ENCODE data around the gene KIF2A.

The KIF2A gene

GRCh38 chr5:62331921-62332320, 25.9 kb downstream of the KIF2A start:
- DNase-seq = no peak

GRCh38 chr5:62333250-62333794, 27.3 kb downstream of the KIF2A start:
- no peak for DNase-seq

DNA sequence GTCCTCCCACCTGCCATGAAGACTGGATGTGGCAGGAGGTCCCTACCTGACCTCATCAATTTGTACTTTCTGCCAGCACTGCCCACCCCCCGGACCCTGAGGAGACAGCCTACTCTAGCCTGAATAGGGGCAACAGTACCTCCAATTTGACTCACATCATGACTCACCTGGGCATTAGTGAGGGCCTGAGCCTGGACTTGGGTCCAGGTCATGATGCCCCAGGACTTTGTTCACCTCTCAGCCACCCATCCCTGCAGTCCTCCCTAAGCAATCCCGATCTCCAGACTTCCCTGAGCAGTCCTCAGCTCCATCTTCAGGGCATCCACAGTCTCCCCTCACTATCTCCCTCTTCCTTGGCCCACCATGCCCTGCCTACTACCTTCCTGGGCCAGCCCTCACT, 28.1 kb downstream of the KIF2A start:
- DNase-seq = no peak

DNA sequence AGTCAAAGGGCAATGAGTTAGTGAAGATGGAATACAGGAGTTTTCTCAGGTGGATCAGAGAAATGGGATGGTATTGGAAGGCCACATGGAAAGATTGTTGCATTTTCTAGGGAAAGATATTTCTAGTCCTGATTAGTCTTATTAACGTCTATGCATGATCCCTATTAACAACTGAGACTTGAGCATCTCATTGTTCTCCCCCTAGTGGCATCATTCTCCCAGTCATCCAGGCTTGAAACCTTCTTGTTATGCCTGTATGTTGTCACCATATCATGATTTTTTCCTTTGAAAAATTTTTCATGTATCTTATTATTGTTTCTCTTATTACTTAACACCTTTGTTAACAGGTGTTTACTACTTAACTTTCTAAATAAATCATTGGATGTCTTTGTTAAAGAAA, 34.4 kb downstream of the KIF2A start:
- no peak for DNase-seq

GRCh38 chr5:62340979-62341378, 35.0 kb downstream of the KIF2A start:
- DNase-seq = no peak

- no peak for DNase-seq
Observed at GRCh38 chr5:62341783-62342475, 35.9 kb downstream of the KIF2A start.

- DNase-seq = no peak
Observed at GRCh38 chr5:62342476-62342837, 36.5 kb downstream of the KIF2A start.

- DNase-seq = no peak
Observed at GRCh38 chr5:62343428-62343827, 37.4 kb downstream of the KIF2A start.

- DNase-seq = no peak
Observed at GRCh38 chr5:62346748-62347147, 40.7 kb downstream of the KIF2A start.

DNA sequence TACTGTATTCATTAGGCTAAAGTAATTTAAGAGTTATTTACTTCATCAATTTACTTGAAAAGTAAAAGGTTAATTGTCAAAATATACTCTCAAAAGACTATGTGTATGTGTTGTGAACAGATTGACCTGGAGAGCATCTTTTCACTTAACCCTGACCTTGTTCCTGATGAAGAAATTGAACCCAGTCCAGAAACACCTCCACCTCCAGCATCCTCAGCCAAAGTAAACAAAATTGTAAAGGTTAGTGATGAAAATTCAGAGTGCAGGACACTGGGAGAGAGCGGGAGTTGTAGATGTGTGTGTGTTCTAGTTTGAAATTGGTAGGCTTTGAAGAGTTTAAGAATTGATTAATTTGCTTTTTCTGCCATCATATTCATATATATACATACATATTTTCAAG, 41.9 kb downstream of the KIF2A start:
- DNase-seq = no peak

GRCh38 chr5:62348723-62349481, 42.9 kb downstream of the KIF2A start:
- no peak for DNase-seq

DNA sequence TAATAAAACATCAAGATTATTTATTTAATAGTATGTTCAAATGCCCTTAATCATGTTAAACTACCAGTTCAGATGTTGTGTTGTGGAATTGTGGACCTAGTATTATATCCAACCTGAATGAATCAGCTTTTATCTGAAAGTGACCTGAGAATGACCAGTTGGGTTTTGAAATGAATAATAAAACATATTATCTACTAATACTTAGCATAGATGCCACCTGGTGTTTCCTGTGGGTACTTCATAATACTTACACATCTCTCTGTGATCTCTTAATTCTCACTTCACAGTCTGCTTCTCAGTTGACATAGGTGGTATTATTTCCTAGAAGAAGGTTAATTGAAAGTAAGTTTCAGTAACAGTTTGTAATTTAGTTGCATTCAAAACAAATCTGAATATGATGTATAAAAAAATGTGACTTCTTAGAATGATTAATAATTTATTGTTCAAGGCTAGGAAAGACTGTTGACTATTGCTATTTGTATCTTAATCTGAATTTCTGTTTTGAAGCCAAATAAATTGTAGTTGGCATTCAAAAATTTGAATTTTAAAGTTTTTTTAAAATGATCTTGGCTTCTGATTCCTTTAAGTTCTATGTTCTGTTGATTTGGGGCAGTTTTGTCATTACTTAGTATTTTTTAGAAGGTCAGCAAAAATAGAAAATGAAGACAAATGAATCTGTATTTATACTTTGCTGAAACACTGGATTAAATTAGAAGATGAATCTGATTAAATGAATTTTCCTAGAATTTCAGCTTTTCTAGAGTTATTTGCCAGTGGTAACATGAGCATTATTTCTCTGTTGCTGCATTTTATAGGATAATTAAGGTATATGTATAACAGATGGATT, 48.2 kb downstream of the KIF2A start:
- peak; percentile 9 for DNase-seq

- no peak for DNase-seq
Observed at GRCh38 chr5:62362701-62363100, 56.7 kb downstream of the KIF2A start.

DNA sequence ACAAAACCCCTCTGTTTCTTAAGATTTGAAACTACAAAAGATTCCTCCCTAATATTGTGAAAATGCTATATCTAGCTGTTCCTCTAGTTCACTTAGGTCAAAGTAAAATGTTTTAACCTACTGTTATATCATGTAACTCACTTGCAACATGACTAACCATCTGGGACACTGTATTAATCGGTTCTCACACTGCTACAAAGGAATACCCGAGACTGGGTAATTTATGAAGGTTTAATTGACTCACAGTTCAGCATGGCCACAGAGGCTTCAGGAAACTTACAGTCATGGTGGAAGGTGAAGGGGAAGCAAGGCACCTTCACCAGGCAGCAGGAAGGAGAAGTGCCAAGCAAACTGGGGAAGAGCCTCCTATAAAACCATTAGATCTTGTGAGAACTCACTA, 63.0 kb downstream of the KIF2A start:
- no peak for DNase-seq

DNA sequence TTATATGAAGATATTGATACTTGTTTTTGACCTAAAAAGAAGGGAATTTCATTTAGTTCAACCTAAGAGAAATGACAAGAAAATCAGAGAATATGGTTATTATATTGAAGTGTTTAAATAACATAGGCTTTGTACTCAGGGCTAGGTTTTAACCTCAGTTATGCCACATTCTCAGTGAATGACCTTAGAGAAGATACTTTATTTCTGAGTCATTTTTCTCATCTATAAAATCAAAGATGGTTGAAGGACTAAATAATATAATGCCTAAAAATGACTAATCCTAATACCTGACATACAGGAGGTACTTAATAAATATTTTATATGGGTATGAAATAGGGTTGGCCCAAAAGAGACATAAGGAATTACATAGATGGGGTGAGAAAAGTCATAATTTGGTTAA, 65.4 kb downstream of the KIF2A start:
- DNase-seq = no peak

DNA sequence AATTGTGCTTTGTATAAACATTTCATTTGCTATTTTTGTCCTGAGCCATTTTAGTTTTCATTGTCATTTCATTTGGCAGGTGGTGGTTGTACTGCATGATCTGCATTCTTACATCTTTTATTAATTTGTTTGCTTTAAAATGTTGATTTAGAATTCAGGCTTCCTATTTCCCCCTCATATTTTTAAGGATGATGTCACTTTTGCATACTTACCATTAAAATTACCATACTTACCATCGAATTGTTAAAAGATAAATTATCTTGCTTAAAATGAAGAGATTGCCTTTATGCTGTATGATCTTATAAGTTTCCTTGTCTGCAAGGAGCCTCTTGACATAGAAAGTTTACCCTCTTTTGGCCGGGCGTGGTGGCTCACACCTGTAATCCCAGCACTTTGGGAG, 66.6 kb downstream of the KIF2A start:
- DNase-seq = no peak

DNA sequence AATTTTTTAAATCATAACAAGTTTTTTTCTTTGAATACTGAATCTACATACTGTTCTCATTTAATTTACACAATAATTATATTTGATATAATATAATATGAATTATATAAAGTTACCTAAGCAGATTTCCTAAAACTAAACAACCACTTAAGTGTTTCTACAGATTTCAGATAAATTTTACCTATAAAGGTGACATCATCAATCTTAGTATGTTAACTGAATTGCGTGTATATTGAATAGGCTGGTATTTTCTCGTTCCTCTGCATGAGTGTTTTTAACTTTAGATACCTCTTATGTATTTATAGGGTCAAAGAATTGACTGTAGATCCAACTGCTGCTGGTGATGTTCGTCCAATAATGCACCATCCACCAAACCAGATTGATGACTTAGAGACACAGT, 67.4 kb downstream of the KIF2A start:
- DNase-seq = no peak

- DNase-seq = no peak
Observed at GRCh38 chr5:62374090-62374489, 68.1 kb downstream of the KIF2A start.

DNA sequence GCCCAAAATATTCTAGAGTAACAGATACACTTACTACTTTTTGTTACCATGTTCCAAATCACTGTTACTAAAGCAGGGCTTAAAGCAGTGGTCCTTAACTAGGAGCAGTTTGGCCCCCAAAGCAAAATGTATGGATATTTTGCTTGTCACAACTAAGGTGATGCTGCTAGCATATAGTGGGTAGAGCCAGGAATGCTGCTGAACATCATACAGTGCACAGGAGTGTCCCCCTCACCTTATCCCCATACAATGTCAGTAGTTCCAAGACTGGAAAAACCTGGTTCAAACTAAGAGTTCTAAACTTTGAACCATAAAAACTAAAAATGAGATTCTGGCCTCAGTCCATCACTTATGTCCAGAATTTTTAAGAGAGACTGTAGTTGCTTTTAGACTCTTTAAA, 69.6 kb downstream of the KIF2A start:
- no peak for DNase-seq

GRCh38 chr5:62376064-62376463, 70.1 kb downstream of the KIF2A start:
- no peak for DNase-seq

GRCh38 chr5:62385131-62385530, 79.1 kb downstream of the KIF2A start:
- no peak for DNase-seq

DNA sequence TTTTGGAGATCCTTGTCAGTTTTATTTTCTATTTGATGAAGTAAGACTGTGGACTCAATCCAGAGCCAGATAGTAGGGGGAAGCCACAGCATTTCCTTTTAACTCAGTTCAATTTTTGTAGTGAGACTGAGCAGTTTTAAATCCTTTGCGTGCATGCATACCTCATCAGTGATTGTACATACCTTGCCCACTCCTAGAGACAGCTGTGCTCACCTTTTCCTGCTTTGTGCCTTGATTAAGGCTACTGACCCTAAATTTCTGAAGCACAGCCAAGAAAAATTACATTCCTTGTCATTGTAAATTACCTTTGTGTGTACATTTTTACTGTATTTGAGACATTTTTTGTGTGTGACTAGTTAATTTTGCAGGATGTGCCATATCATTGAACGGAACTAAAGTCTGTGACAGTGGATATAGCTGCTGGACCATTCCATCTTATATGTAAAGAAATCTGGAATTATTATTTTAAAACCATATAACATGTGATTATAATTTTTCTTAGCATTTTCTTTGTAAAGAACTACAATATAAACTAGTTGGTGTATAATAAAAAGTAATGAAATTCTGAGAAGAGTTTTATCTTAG, 79.9 kb downstream of the KIF2A start:
- no peak for DNase-seq

GRCh38 chr5:62386824-62387223, 80.8 kb downstream of the KIF2A start:
- DNase-seq = no peak

Measured in NCI-H524 treated with DMSO at 0.1 percent for 48 hours (cell line).